OCI-LY7 (cell line): ENCODE results near the gene CIAO3.

Source experiments
- EZH2phosphoT487 ChIP-seq: fragments of 200-600 bp; sonication (generic); IDR thresholded peaks from 2 replicates; pipeline ENCODE4 v1.6.1; 2018; ENCODE audit warnings: low read depth, borderline replicate concordance, mild to moderate bottlenecking, mixed run types, antibody characterized with exemption, low read length, moderate library complexity, mixed read lengths
- TF ChIP-seq, protein P1 (sequence below): fragments of 200-600 bp; sonication (generic); conservative IDR thresholded peaks from 2 replicates; pipeline ENCODE4 v1.5.1; 2014; ENCODE audit warnings: mild to moderate bottlenecking, antibody characterized with exemption, low read length, moderate library complexity, mixed read lengths

DNA sequence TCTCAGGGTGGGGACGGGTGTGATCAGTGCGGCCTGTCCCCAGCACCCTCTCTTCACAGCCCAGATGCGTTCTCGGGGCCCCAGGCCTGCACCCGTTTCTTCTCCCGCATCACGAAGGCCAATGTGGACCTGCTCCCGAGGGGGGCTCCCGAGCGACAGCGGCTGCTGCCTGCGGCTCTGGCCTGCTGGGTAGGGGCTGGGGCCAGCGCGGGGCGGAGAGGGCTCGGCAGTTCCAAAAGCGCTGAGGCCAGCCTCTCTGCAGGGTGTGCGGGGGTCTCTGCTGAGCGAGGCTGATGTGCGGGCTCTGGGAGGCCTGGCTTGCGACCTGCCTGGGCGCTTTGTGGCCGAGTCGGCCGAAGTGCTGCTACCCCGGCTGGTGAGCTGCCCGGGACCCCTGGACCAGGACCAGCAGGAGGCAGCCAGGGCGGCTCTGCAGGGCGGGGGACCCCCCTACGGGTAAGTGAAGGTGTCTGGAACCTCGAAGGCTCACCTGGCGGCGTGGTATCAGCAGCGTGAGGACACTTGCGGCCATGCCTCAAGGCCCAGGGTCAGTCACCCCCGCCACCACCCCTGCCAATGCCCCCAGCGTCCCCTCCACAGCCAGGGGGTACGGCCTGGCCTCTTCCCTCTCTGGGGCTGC is 24.2 kb upstream of the CIAO3 start:
- TF ChIP-seq, protein P1, sequence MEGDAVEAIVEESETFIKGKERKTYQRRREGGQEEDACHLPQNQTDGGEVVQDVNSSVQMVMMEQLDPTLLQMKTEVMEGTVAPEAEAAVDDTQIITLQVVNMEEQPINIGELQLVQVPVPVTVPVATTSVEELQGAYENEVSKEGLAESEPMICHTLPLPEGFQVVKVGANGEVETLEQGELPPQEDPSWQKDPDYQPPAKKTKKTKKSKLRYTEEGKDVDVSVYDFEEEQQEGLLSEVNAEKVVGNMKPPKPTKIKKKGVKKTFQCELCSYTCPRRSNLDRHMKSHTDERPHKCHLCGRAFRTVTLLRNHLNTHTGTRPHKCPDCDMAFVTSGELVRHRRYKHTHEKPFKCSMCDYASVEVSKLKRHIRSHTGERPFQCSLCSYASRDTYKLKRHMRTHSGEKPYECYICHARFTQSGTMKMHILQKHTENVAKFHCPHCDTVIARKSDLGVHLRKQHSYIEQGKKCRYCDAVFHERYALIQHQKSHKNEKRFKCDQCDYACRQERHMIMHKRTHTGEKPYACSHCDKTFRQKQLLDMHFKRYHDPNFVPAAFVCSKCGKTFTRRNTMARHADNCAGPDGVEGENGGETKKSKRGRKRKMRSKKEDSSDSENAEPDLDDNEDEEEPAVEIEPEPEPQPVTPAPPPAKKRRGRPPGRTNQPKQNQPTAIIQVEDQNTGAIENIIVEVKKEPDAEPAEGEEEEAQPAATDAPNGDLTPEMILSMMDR: no peak
- no peak for TF ChIP-seq EZH2phosphoT487
